HG03039 (cell line): ENCODE results near the gene TERB1.

Experiments used
- ATAC-seq: cut with Tn5 transposase; IDR thresholded peaks from one replicate; pipeline ENCODE4 v1.9.1; 2021; ENCODE audit warnings: mild to moderate bottlenecking, moderate library complexity; ENCODE audit not compliant: unreplicated experiment

TERB1 gene

DNA sequence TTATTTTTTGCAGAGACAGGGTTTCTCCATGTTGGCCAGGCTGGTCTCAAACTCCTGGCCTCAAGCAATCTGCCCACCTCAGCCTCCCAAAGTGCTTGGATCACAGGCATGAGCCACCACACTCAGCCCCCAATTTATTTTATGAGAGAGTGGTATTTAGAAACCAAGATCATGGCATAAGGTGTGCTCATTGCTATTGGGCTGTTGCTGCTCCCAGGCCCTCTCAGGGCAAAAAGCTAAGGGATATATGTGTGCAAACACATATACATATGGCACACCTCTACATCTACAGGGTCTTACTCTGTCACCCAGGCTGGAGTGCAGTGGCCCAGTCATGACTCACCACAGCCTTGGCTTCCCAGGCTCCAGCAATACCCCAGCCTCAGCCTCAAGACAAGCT is 89.8 kb downstream of the TERB1 start:
- ATAC-seq: no peak

DNA sequence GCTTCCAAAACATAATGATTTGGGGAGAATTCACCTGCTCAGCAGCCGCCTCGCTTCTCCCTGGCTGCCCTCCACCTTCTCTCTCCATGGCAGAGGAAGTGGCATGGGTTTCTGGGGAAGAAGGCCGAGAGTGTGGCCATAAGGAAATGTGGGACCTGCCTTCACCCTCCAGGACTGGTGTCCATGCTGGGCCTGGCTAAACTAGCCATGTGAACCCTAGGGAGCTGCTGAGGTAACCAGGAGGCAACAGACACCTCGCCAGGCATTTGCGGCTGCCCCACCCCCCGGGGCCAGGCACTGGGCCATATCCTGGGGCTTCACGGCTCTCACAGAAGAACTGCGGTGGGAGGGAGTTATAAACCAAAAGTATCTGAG is 94.9 kb downstream of the TERB1 start:
- ATAC-seq: no peak

DNA sequence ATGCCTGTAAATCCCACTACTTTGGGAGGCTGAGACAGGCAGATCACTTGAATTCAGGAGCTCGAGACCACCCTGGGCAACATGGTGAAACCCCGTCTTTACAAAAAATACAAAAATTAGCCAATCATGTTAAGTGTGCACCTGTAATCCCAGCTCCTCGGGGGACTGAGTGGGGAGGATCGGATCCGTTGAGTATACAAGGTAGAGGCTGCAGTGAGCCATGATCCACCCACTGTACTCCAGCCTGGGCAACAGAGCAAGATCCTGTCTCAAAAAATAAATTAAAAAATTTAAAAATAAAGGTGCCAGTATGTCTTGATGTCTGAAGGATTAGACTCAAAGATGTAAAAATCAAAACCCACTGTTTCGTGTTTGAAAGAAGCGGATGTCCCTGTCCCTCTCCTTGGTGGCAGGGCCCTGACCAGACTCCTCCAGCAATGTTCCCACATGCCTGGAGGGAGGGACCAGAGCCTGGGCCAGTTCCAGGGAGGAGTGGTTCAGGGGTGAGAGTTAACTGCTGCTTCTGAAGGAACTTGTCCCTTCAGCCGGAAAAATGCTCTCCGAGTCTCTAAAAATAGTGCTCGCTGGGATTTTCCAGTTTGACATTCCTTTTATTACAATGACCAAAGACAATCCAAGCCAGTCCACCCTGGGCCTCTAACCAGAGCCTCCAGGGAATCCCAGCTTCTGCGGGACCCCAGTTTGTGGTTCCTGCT is 95.4 kb downstream of the TERB1 start:
- no peak for ATAC-seq
